ENCODE results near the gene LYG1.
"Not testable (repeated sequence)": the region's sequence is repeated elsewhere in the genome, so short reads cannot be mapped to it uniquely, and the experiment has no call there.

LYG1 gene

GRCh38 chr2:99325384-99325783, 24.4 kb upstream of the LYG1 start:
- no peaks in the 10 kb centered on the region for H3K4me1 ChIP-seq (ENCODE audit: insufficient read depth, low read length)
- H3K27me3 ChIP-seq (ENCODE audit: control insufficient read depth in 1 of 2, insufficient read depth in 2 of 2, low read length in 2 of 2): no peaks in the 10 kb centered on the region
- H3K9ac ChIP-seq (ENCODE audit: low read length): no peak overlapping the region
- no peak overlapping the region for H3K27ac ChIP-seq (ENCODE audit: low read depth, low read length)
- peaks cover 34% of the 10 kb centered on the region for H3K36me3 ChIP-seq (ENCODE audit: insufficient read depth, low read length)
- H3K4me3 ChIP-seq (ENCODE audit: low read depth in 1 of 2, low read length in 2 of 2): no peak overlapping the region
- H3K9me3 ChIP-seq (ENCODE audit: low read length): no peaks in the 10 kb centered on the region

- peaks cover 20% of the 10 kb centered on the region for H3K36me3 ChIP-seq (ENCODE audit: insufficient read depth, low read length)
- H3K27ac ChIP-seq (ENCODE audit: low read depth, low read length); H3K9ac ChIP-seq (ENCODE audit: low read length); H3K27me3 ChIP-seq (ENCODE audit: control insufficient read depth in 1 of 2, insufficient read depth in 2 of 2, low read length in 2 of 2); H3K9me3 ChIP-seq (ENCODE audit: low read length); H3K4me3 ChIP-seq (ENCODE audit: low read depth in 1 of 2, low read length in 2 of 2); H3K4me1 ChIP-seq (ENCODE audit: insufficient read depth, low read length): not testable (repeated sequence)
Measured at GRCh38 chr2:99317873-99318200, 16.8 kb upstream of the LYG1 start.

GRCh38 chr2:99317161-99317872, 16.3 kb upstream of the LYG1 start:
- H3K36me3 ChIP-seq (ENCODE audit: insufficient read depth, low read length): peaks cover 20% of the 10 kb centered on the region
- no peaks in the 10 kb centered on the region for H3K9me3 ChIP-seq (ENCODE audit: low read length)
- H3K27ac ChIP-seq (ENCODE audit: low read depth, low read length): no peak overlapping the region

GRCh38 chr2:99299580-99299979, 1.4 kb downstream of the LYG1 start:
- Histone ChIP-seq H3K27me3 (ENCODE audit: control insufficient read depth in 1 of 2, insufficient read depth in 2 of 2, low read length in 2 of 2) (no peaks in the 10 kb centered on the region), H3K36me3 (ENCODE audit: insufficient read depth, low read length) (no peaks in the 10 kb centered on the region), H3K27ac (ENCODE audit: low read depth, low read length) (no peak overlapping the region), H3K9ac (ENCODE audit: low read length) (no peak overlapping the region), H3K4me3 (ENCODE audit: low read depth in 1 of 2, low read length in 2 of 2) (no peak overlapping the region), H3K9me3 (ENCODE audit: low read length) (no peaks in the 10 kb centered on the region), H3K4me1 (ENCODE audit: insufficient read depth, low read length) (no peaks in the 10 kb centered on the region)

More at GRCh38 chr2:99317161-99317872, 16.3 kb upstream of the LYG1 start:
- Histone ChIP-seq H3K27me3 (ENCODE audit: control insufficient read depth in 1 of 2, insufficient read depth in 2 of 2, low read length in 2 of 2) (no peaks in the 10 kb centered on the region), H3K9ac (ENCODE audit: low read length) (no peak overlapping the region), H3K4me1 (ENCODE audit: insufficient read depth, low read length) (no peaks in the 10 kb centered on the region), H3K4me3 (ENCODE audit: low read depth in 1 of 2, low read length in 2 of 2) (no peak overlapping the region)

- Histone ChIP-seq H3K9me3 (ENCODE audit: low read length) (no peaks in the 10 kb centered on the region), H3K9ac (ENCODE audit: low read length) (no peak overlapping the region), H3K4me3 (ENCODE audit: low read depth in 1 of 2, low read length in 2 of 2) (no peak overlapping the region), H3K27me3 (ENCODE audit: control insufficient read depth in 1 of 2, insufficient read depth in 2 of 2, low read length in 2 of 2) (no peaks in the 10 kb centered on the region), H3K27ac (ENCODE audit: low read depth, low read length) (no peak overlapping the region), H3K36me3 (ENCODE audit: insufficient read depth, low read length) (no peaks in the 10 kb centered on the region), H3K4me1 (ENCODE audit: insufficient read depth, low read length) (no peaks in the 10 kb centered on the region)
Measured at GRCh38 chr2:99297994-99298393, 3.0 kb downstream of the LYG1 start.

GRCh38 chr2:99285526-99285925, 15.5 kb downstream of the LYG1 start:
- Histone ChIP-seq H3K4me1 (ENCODE audit: insufficient read depth, low read length) (no peaks in the 10 kb centered on the region), H3K36me3 (ENCODE audit: insufficient read depth, low read length) (peaks cover 5% of the 10 kb centered on the region), H3K9ac (ENCODE audit: low read length) (no peak overlapping the region), H3K9me3 (ENCODE audit: low read length) (no peaks in the 10 kb centered on the region), H3K27ac (ENCODE audit: low read depth, low read length) (no peak overlapping the region), H3K4me3 (ENCODE audit: low read depth in 1 of 2, low read length in 2 of 2) (no peak overlapping the region), H3K27me3 (ENCODE audit: control insufficient read depth in 1 of 2, insufficient read depth in 2 of 2, low read length in 2 of 2) (no peaks in the 10 kb centered on the region)

GRCh38 chr2:99279969-99280695, 20.9 kb downstream of the LYG1 start:
- no peaks in the 10 kb centered on the region for H3K4me1 ChIP-seq (ENCODE audit: insufficient read depth, low read length)
- H3K9me3 ChIP-seq (ENCODE audit: low read length): no peaks in the 10 kb centered on the region
- H3K9ac ChIP-seq (ENCODE audit: low read length): no peak overlapping the region
- H3K27ac ChIP-seq (ENCODE audit: low read depth, low read length): no peak overlapping the region
- no peaks in the 10 kb centered on the region for H3K27me3 ChIP-seq (ENCODE audit: control insufficient read depth in 1 of 2, insufficient read depth in 2 of 2, low read length in 2 of 2)
- no peak overlapping the region for H3K4me3 ChIP-seq (ENCODE audit: low read depth in 1 of 2, low read length in 2 of 2)
- peaks cover 5% of the 10 kb centered on the region for H3K36me3 ChIP-seq (ENCODE audit: insufficient read depth, low read length)

- H3K36me3 ChIP-seq (ENCODE audit: insufficient read depth, low read length): no peaks in the 10 kb centered on the region
Measured at GRCh38 chr2:99278793-99279291, 22.2 kb downstream of the LYG1 start.

GRCh38 chr2:99278195-99278765, 22.7 kb downstream of the LYG1 start:
- H3K4me1 ChIP-seq (ENCODE audit: insufficient read depth, low read length); H3K4me3 ChIP-seq (ENCODE audit: low read depth in 1 of 2, low read length in 2 of 2); H3K27me3 ChIP-seq (ENCODE audit: control insufficient read depth in 1 of 2, insufficient read depth in 2 of 2, low read length in 2 of 2): not testable (repeated sequence)

More at GRCh38 chr2:99278793-99279291, 22.2 kb downstream of the LYG1 start:
- Histone ChIP-seq H3K4me1 (ENCODE audit: insufficient read depth, low read length) (no peaks in the 10 kb centered on the region), H3K4me3 (ENCODE audit: low read depth in 1 of 2, low read length in 2 of 2) (no peak overlapping the region), H3K9me3 (ENCODE audit: low read length) (no peaks in the 10 kb centered on the region), H3K9ac (ENCODE audit: low read length) (no peak overlapping the region), H3K27me3 (ENCODE audit: control insufficient read depth in 1 of 2, insufficient read depth in 2 of 2, low read length in 2 of 2) (no peaks in the 10 kb centered on the region), H3K27ac (ENCODE audit: low read depth, low read length) (no peak overlapping the region)

GRCh38 chr2:99275882-99276281, 25.1 kb downstream of the LYG1 start:
- Histone ChIP-seq H3K4me3 (ENCODE audit: low read depth in 1 of 2, low read length in 2 of 2) (no peak overlapping the region), H3K27me3 (ENCODE audit: control insufficient read depth in 1 of 2, insufficient read depth in 2 of 2, low read length in 2 of 2) (no peaks in the 10 kb centered on the region), H3K27ac (ENCODE audit: low read depth, low read length) (no peak overlapping the region), H3K36me3 (ENCODE audit: insufficient read depth, low read length) (no peaks in the 10 kb centered on the region), H3K9me3 (ENCODE audit: low read length) (no peaks in the 10 kb centered on the region), H3K4me1 (ENCODE audit: insufficient read depth, low read length) (no peaks in the 10 kb centered on the region), H3K9ac (ENCODE audit: low read length) (no peak overlapping the region)

More at GRCh38 chr2:99278195-99278765, 22.7 kb downstream of the LYG1 start:
- H3K27ac ChIP-seq (ENCODE audit: low read depth, low read length); H3K36me3 ChIP-seq (ENCODE audit: insufficient read depth, low read length); H3K9ac ChIP-seq (ENCODE audit: low read length); H3K9me3 ChIP-seq (ENCODE audit: low read length): not testable (repeated sequence)

GRCh38 chr2:99261242-99261641, 39.8 kb downstream of the LYG1 start:
- Histone ChIP-seq H3K27me3 (ENCODE audit: control insufficient read depth in 1 of 2, insufficient read depth in 2 of 2, low read length in 2 of 2) (no peaks in the 10 kb centered on the region), H3K4me1 (ENCODE audit: insufficient read depth, low read length) (no peaks in the 10 kb centered on the region), H3K4me3 (ENCODE audit: low read depth in 1 of 2, low read length in 2 of 2) (no peak overlapping the region), H3K27ac (ENCODE audit: low read depth, low read length) (no peak overlapping the region), H3K9ac (ENCODE audit: low read length) (no peak overlapping the region), H3K36me3 (ENCODE audit: insufficient read depth, low read length) (no peaks in the 10 kb centered on the region), H3K9me3 (ENCODE audit: low read length) (no peaks in the 10 kb centered on the region)

Measured in muscle layer of colon (tissue), 2 donors.